ENCODE measurements around the gene DOCK7. TPM values are rescaled to one million over a fixed set of nuclear protein-coding genes. Genes with fewer than 3 reads are reported as not detected.

The DOCK7 gene
- total RNA-seq, 1 experiment from 2014 or later = 46.9 TPM

DNA sequence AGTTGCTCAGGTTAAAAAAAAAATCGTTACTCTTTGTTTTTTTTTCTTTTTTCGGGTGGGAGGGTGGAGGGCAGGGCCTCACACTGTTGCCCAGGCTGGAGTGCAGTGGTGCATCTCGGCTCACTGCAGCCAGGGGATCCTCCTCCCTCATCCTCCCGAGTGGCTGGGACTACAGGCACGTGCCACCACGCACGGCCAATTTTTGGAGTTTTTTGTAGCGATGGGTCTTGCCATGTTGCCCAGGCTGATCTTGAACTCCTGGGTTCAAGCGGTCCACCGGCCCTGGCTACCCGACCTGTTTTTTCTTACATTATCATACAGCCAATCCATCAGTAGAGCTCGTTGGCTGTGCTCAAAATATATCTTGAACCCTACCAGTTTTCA lies 253.6 kb downstream of the DOCK7 start:
- intact Hi-C loops (cut with micrococcal nuclease) = loop anchor here (5.0 kb wide), 1 partner anchor 253 kb away; the partner anchor contains the start of gene DOCK7
- CTCF ChIA-PET = interaction anchor here (0.7 to 2.5 kb wide), 3 partner anchors 73 to 312 kb away, joined by 3 to 18 read pairs (median 4); no protein-coding TSS in a partner anchor
- peak overlapping the region; percentile 69 for H3K4me3 Mint-ChIP-seq (ENCODE audit: unreplicated experiment)
- no peak for DNase-seq (ENCODE audit: unreplicated experiment)
- H3K27ac Mint-ChIP-seq (ENCODE audit: low read depth, unreplicated experiment) = no peak overlapping the region
- no TSS peak for BruUV-seq (replicated peaks)
- TF ChIP-seq, protein P1, sequence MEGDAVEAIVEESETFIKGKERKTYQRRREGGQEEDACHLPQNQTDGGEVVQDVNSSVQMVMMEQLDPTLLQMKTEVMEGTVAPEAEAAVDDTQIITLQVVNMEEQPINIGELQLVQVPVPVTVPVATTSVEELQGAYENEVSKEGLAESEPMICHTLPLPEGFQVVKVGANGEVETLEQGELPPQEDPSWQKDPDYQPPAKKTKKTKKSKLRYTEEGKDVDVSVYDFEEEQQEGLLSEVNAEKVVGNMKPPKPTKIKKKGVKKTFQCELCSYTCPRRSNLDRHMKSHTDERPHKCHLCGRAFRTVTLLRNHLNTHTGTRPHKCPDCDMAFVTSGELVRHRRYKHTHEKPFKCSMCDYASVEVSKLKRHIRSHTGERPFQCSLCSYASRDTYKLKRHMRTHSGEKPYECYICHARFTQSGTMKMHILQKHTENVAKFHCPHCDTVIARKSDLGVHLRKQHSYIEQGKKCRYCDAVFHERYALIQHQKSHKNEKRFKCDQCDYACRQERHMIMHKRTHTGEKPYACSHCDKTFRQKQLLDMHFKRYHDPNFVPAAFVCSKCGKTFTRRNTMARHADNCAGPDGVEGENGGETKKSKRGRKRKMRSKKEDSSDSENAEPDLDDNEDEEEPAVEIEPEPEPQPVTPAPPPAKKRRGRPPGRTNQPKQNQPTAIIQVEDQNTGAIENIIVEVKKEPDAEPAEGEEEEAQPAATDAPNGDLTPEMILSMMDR (IDR thresholded peaks at IDR 0.05; ENCODE audit: unreplicated experiment) = no peak
- H3K27me3 Mint-ChIP-seq (ENCODE audit: insufficient read depth, unreplicated experiment) = no peaks in the 10 kb centered on the region
- peaks cover 10% of the 10 kb centered on the region for H3K4me1 Mint-ChIP-seq (ENCODE audit: insufficient read depth, unreplicated experiment)
- H3K36me3 Mint-ChIP-seq (ENCODE audit: insufficient read depth, unreplicated experiment) = peaks cover 7% of the 10 kb centered on the region
- POLR2A ChIA-PET = interaction anchor here (1.3 to 3.1 kb wide), 2 partner anchors 9 to 19 kb away, joined by 4 to 28 read pairs; no protein-coding TSS in a partner anchor
- H3K9me3 Mint-ChIP-seq (ENCODE audit: unreplicated experiment) = no peaks in the 10 kb centered on the region

DNA sequence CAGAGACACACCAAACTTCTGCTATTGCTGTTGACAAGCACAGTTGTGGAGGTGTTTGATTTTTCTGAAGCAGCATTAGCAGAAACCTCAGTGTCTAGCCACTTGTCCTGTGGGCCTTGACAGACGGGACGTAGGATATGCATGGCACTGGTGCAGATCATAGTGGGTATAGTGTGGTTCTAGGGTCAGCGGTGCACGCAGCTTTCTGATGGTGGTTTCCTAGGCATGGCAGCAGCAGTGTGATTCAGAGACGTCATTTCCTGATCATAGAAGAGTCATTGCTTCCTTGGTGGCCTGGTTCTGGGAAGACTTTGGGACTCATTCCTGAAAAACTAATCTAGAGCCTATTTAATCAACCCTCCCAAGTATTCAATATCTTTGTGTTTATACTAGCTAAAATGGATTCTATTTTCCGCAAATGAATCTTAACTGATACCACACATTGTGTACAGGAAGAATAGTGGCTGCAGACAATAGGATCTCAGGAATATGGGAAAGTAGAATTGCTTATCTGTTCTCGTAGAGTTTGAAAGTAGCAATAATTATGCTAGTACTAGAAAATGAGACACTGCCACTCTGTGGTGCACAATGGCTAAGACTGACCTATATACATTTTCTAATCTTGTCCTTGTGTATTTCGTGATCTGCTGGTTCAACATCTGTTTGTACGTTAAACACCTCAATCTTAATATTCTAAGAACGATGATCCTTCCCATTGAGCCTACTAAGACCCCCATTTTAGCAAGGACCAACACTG lies 254.1 kb downstream of the DOCK7 start:
- no peak overlapping the region for H3K4me3 Mint-ChIP-seq (ENCODE audit: unreplicated experiment)
- CTCF ChIA-PET = interaction anchor here (1.4 to 2.5 kb wide), 2 partner anchors 258 to 312 kb away, joined by 4 to 18 read pairs; no protein-coding TSS in a partner anchor
- no peaks in the 10 kb centered on the region for H3K27me3 Mint-ChIP-seq (ENCODE audit: insufficient read depth, unreplicated experiment)
- no peaks in the 10 kb centered on the region for H3K9me3 Mint-ChIP-seq (ENCODE audit: unreplicated experiment)
- H3K36me3 Mint-ChIP-seq (ENCODE audit: insufficient read depth, unreplicated experiment) = peaks cover 7% of the 10 kb centered on the region
- BruUV-seq (replicated peaks) = no TSS peak
- H3K4me1 Mint-ChIP-seq (ENCODE audit: insufficient read depth, unreplicated experiment) = peaks cover 10% of the 10 kb centered on the region
- TF ChIP-seq, protein P1 (IDR thresholded peaks at IDR 0.05; ENCODE audit: unreplicated experiment) = no peak
- intact Hi-C loops (cut with micrococcal nuclease) = no loop called here
- POLR2A ChIA-PET = no interaction called here
- H3K27ac Mint-ChIP-seq (ENCODE audit: low read depth, unreplicated experiment) = no peak overlapping the region
- DNase-seq (ENCODE audit: unreplicated experiment) = peak; percentile 13

DNA sequence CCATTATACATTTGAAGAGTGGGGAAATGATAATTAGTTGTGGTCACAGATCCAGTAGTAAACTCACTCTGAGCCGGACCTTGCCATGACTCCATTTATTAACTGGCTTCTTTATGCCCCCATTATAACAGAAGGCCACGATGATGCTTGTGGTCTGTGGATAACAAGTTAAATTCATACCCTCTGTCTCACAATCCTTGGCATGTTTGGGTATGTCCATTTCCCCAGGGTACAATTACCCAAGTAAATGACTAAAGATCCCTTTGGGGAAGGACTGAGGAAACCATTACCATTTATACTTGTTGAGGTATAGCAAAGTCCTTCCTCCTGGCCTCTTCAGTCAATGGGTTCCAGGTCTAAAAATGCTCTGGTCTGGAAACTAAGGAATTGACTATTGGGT lies 258.6 kb downstream of the DOCK7 start:
- no peaks in the 10 kb centered on the region for H3K9me3 Mint-ChIP-seq (ENCODE audit: unreplicated experiment)
- TF ChIP-seq, protein P1 (IDR thresholded peaks at IDR 0.05; ENCODE audit: unreplicated experiment) = no peak
- ChIA-PET CTCF (no interaction called here), POLR2A (no interaction called here)
- no peaks in the 10 kb centered on the region for H3K27me3 Mint-ChIP-seq (ENCODE audit: insufficient read depth, unreplicated experiment)
- no peak for DNase-seq (ENCODE audit: unreplicated experiment)
- no peak overlapping the region for H3K27ac Mint-ChIP-seq (ENCODE audit: low read depth, unreplicated experiment)
- BruUV-seq (replicated peaks) = no TSS peak
- H3K4me1 Mint-ChIP-seq (ENCODE audit: insufficient read depth, unreplicated experiment) = peaks cover 4% of the 10 kb centered on the region
- H3K4me3 Mint-ChIP-seq (ENCODE audit: unreplicated experiment) = no peak overlapping the region
- intact Hi-C loops (cut with micrococcal nuclease) = no loop called here
- no peaks in the 10 kb centered on the region for H3K36me3 Mint-ChIP-seq (ENCODE audit: insufficient read depth, unreplicated experiment)

DNA sequence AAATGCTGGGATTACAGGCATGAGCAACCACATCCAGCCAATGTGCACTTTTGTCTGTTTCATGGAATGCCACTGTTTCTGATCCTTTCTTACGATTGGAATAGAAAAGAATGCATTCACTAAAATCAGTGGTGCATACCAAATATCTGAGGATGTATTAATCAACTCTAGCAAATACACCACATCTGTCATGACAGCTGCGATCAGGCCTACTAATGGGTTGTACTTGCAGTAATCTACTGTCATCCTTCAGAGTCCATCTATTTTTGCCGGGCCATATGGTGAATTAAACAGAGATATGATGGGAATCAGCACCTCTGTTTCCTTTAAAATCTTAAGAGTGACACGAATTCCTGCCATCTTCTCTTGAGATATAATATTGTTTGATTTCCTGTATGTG lies 259.8 kb downstream of the DOCK7 start:
- BruUV-seq (replicated peaks) = no TSS peak
- H3K36me3 Mint-ChIP-seq (ENCODE audit: insufficient read depth, unreplicated experiment) = no peaks in the 10 kb centered on the region
- no peak overlapping the region for H3K27ac Mint-ChIP-seq (ENCODE audit: low read depth, unreplicated experiment)
- ChIA-PET POLR2A (interaction anchor here (1.2 kb wide), 1 partner anchor 8 kb away, joined by 5 read pairs; the partner anchor contains the start of gene USP1), CTCF (interaction anchor here (0.9 kb wide), 1 partner anchor 253 kb away, joined by 3 read pairs; no protein-coding TSS in a partner anchor)
- no peak overlapping the region for H3K4me3 Mint-ChIP-seq (ENCODE audit: unreplicated experiment)
- no peaks in the 10 kb centered on the region for H3K27me3 Mint-ChIP-seq (ENCODE audit: insufficient read depth, unreplicated experiment)
- TF ChIP-seq, protein P1 (IDR thresholded peaks at IDR 0.05; ENCODE audit: unreplicated experiment) = no peak
- DNase-seq (ENCODE audit: unreplicated experiment) = no peak
- H3K4me1 Mint-ChIP-seq (ENCODE audit: insufficient read depth, unreplicated experiment) = peaks cover 12% of the 10 kb centered on the region
- intact Hi-C loops (cut with micrococcal nuclease) = no loop called here
- H3K9me3 Mint-ChIP-seq (ENCODE audit: unreplicated experiment) = no peaks in the 10 kb centered on the region
